ENCODE measurements around the gene CCDC34.
"Not testable (repeated sequence)": the region's sequence is repeated elsewhere in the genome, so short reads cannot be mapped to it uniquely, and the experiment has no call there.

- TF ChIP-seq CTCF (conservative IDR thresholded peaks at IDR 0.05 in 1 of 2, IDR thresholded peaks at IDR 0.05 in 1 of 2; ENCODE audit: extremely low read depth in 1 of 2, insufficient read depth in 1 of 2, low read depth in 1 of 2, low read length in 2 of 2); EZH2 (IDR thresholded peaks at IDR 0.05; ENCODE audit: borderline replicate concordance, low read length): not testable (repeated sequence)
These were observed 28.3 kb downstream of the CCDC34 start for GRCh38 chr11:27334764-27335163.

All from mammary epithelial cell (primary cell).